Suppressor macrophage (primary cell): ENCODE data around the gene SH2D3A.
A peak's percentile ranks its signal among the peaks of the same experiment; 100 is the strongest.
"Not testable (repeated sequence)": the region's sequence is repeated elsewhere in the genome, so short reads cannot be mapped to it uniquely, and the experiment has no call there.

Experiments used
- DNase-seq, 4 experiments: peaks; one replicate each; pipeline ENCODE4 v3.0.0-alpha.2; 2020 to 2022

SH2D3A gene

GRCh38 chr19:6788896-6789295 is 21.7 kb upstream of the SH2D3A start:
- DNase-seq, result no peak

GRCh38 chr19:6787393-6787792 is 20.2 kb upstream of the SH2D3A start:
- no peak for DNase-seq

DNA sequence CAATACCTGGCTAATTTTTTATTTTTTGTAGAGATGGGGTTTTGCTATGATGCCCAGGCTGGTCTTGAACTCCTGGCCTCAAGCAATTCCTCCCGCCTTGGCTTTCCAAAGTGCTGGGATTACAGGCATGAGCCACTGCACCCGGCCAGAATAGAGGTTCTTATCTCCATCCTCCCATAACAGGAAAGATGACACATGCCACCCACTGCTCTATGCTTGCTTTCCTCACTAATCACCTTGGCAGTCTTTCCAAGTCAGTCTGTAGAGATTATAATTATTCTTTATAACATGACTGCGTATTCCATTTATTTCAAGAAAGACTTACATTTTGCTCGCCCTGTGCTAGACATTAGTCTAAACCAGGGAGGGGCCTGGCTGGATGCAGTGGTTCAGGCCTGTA is 12.0 kb upstream of the SH2D3A start:
- no peak for DNase-seq

- no peak for DNase-seq
Observed at GRCh38 chr19:6778386-6778785, 11.2 kb upstream of the SH2D3A start.

DNA sequence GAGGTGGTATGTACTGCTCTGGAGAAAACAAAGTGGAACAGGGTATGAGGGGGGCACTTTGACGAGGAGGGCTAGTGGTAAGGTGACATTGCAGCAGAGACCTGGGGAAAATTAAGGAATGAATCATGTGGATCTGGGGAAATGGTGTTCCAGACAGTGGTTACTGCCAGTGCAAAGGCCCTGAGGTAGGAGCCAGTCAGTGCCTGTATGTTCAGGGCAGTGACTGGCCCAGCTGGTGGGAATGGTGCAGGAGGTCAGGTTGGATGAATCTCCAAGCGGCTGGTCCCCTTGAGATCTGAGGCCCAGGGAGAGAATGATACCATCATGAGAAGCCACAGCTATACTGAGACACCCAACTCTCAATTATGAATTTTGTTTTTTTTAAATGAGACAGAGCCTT is 10.2 kb upstream of the SH2D3A start:
- no peak for DNase-seq

- DNase-seq, result no peak
Observed at GRCh38 chr19:6776999-6777398, 9.8 kb upstream of the SH2D3A start.

- DNase-seq, result not testable (repeated sequence)
Observed at GRCh38 chr19:6776045-6776444, 8.8 kb upstream of the SH2D3A start.

DNA sequence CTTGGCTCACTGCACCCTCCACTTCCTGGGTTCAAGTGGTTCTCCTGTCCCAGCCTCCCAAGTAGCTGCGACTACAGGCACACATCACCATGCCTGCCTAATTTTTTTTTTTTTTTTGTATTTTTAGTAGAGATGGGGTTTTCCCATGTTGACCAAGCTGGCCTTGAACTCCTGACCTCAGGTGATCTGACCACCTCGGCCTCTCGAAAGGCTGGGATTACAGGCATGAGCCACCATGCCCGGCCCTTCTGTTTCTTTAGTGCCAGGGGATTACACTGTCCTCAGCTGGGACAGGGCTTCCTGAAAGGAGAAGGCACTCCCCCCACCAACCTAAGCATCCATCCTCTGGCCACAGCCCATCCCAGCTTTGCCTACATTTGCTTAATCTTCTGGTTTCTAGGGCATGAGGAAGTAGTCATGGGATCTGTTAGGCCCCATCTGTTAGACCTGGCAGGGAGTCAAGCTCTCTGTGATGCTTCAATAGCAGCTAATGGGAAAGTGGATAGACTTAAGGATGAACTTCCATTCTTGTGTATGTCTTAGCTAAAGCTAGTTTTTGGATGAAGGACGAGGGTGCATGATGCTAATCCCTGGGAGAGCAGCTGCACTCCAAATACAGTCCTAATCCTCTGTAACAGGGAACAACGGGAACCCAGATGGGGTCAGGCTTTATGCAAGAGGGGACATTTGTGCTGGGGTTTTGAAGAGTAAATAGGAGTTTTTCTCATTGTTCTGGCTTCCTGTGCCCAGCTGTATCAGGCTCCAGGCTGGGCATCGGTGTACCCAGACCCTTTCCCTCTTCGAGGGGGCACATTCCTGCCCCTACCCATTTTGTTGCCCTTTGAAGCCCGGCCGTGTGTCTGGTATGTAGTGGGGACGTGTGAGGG is 7.8 kb upstream of the SH2D3A start:
- DNase-seq, result peak; percentile 84 to 92 (median 88)

GRCh38 chr19:6773323-6773931 is 6.2 kb upstream of the SH2D3A start:
- peak; percentile 43 to 69 (median 62) for DNase-seq

DNA sequence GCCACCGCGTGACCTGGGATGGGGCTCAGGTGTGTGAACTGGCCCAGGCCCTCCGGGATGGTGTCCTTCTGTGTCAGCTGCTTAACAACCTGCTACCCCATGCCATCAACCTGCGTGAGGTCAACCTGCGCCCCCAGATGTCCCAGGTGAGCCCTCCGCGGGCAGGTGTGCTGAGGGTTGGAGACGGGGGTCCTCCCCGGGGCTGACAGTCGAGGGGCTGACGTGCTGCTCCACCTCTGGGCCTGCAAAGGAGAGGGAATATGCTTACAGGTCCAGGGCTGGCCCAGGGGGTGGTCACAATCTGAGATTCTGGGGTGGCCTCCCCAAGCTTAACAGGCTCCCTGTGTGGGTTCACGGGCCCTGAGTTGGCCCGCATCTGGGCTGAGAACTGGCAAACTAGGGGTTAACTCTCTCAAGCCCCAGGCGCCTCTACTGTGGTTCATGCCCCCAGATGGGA is 5.7 kb upstream of the SH2D3A start:
- no peak for DNase-seq

- DNase-seq, result peak; percentile 87 to 93 (median 92)
Observed at GRCh38 chr19:6772028-6772865, 5.0 kb upstream of the SH2D3A start, which contains the start of gene VAV1. TSS of gene VAV1 (plus strand) at chr19:6772708. CDS start at chr19:6772808, 100 bp downstream.

GRCh38 chr19:6771648-6772027 is 4.4 kb upstream of the SH2D3A start:
- not testable (repeated sequence) for DNase-seq

- peak; percentile 33 to 68 (median 54) for DNase-seq
Observed at GRCh38 chr19:6769006-6769619, 1.9 kb upstream of the SH2D3A start.

DNA sequence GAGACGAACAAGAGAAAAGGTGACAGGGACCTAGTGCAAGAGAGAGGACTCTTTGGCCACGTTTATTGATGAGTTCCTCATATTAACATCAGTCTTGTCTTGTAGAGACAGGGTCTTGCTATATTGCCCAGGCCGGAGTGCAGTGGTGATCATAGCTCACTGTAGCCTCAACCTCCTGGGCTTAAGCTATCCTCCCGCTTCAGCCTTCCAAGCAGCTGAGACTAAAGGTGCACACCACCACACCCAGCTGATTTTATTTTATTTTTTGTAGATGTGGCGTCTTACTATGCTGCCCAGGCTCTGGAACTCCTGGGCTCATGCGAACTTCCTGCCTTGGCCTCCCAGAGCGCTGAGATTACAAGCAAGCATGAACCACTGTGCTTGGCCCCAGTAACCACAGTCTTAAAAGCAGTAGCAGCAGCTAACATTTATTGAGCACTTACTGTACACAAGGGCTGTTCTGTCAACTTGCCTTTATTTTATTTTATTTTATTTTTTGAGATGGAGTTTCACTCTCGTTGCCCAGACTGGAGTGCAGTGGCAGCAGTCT is 1.1 kb upstream of the SH2D3A start:
- no peak for DNase-seq

DNA sequence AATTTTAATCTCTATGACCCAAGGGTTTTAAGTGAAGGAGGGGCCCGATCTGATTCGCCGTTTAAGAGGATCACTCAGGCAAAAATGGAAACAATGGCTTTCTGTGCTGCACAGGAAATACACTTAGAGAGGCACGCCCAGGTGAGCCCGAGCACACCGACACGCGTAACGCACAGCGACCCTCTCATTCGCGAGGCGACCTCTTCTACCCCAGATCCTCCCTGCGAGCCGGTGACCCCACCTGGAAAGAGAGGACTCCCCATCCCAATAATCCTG is 216 bp downstream of the SH2D3A start:
- no peak for DNase-seq

- DNase-seq, result no peak
Observed at GRCh38 chr19:6766357-6767080, 716 bp downstream of the SH2D3A start.

DNA sequence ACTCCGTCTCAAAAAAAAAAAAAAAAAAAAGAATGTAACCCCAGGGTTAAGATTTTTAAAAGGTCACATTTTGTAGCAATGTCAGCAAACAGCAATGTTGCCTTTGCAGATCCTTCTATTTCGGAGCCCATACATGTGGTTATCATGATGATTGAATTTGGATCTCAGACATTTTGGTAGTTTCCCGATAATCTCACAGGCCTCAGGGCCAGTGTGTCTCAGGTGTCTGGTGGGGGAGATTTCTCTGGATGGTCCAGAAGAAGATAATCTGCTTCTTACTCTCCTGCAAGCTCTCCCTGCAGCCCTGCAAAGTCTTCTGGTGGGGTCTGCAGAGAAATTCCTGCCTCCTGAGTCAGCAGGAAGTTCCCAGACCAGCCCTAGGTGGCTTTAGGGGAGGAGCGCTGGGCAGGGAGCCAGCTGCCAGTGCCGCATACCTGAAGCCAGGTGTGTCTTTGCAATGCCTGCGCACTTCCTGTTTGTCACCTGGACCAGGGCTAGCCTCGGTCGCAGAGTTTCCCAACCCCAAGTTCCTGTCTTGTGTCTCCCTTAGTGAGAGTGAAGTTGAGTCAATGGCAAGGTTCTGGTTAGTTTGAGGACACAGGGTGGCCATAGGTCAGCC is 1.4 kb downstream of the SH2D3A start:
- no peak for DNase-seq

- DNase-seq, result not testable (repeated sequence)
Observed at GRCh38 chr19:6762253-6762797, 4.9 kb downstream of the SH2D3A start.

- DNase-seq, result peak in 1 of 4 experiments; percentile 23
Observed at GRCh38 chr19:6761053-6761676, 6.1 kb downstream of the SH2D3A start.

GRCh38 chr19:6760606-6761005 is 6.6 kb downstream of the SH2D3A start:
- DNase-seq, result no peak
